Pulmonary artery endothelial cell (primary cell): ENCODE data around the gene TSC2. TPM values are rescaled to one million over a fixed set of nuclear protein-coding genes. Genes with fewer than 3 reads are reported as not detected.
"Not testable (repeated sequence)": the region's sequence is repeated elsewhere in the genome, so short reads cannot be mapped to it uniquely, and the experiment has no call there.

Source experiments
- DNase-seq: peaks from one replicate; pipeline ENCODE4 v3.0.0-alpha.2; 2011; ENCODE audit warnings: low read depth, low spot score
- total RNA-seq: library from RNA; depleted of rRNA; stranded (reverse); fragments of >200 nt; gene quantifications from 2 replicates; pipeline ENCODE4 v1.2.3, GENCODE V29; 2014

The TSC2 gene
- total RNA-seq, 1 donor from 2014 or later = 35.1 TPM

DNA sequence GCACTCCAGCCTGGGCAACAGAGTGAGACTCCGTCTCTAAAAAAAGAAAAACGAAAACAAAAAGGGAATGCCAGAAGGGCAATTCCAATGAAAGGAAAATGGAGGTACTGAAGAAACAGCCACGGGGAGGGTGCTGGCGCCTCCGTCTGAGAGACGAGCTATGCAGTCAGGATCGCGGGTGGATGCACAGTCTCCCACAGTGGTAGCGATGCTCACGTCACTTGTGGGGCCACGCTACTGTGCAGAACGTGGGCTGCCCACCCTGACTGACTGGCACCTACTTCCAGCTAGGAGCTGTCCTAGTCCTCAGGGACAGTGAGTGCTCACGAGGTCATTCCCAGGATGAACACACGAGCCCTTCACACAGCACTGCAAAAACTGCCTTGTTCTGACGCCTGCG lies 53.8 kb downstream of the TSC2 start:
- DNase-seq = not testable (repeated sequence)

DNA sequence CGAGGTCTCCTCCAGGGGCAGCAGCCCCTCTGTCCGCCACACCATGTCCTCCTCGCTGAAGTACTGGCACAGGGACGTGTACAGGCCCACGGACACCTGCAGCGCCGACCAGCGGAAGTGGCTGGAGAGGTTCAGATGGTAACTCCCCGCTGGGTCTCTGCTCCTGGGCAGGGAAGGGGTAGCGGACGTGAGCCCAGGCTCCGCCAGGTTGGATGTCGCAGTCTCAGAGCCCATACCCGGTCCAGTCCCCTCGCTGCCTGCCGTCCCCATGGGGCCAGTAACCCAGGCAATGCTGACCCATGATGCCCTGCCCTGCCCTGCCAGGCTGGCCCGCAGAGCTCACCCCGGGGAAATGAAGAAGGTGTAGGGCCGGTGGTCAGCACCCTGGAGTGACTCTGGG lies 54.7 kb downstream of the TSC2 start:
- no peak for DNase-seq

DNA sequence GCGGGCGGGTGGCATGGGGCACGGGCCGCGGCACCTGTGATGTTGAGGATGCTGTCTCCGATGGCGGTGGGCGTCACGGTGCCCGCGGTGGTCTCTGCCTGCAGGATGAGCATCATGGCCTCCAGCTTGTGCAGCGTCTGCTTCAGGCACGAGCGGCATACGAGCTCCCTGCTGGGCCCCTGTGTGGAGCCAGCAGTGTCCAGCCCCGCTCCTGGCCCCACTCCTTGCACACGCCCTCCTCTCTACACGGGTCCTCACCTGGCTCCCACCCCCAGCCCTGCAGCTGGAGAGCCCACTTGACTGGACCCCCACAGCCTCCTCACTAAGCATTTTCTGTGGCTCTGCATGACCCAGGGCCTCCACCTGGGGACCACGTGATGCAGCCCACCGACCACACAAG lies 56.7 kb downstream of the TSC2 start:
- DNase-seq = not testable (repeated sequence)

DNA sequence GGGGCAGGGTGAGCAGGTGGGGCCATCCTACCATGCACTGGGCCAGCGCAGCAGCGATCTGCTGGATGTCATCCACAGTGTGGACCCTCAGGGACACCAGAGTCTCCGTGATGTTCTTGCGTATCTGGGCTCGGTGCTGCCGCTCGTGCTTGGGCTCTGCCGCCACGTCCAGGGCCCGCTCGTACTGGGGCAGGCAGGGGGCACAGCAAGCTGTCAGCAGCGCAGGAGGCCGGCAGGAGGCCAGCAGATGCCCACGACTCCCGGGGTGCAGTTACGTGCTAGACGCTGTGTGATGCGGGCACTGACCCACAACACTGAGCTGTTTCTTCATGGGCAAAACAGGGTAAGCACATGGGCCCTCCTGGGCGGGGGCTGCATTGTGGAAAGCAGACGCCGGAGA lies 57.5 kb downstream of the TSC2 start:
- not testable (repeated sequence) for DNase-seq

DNA sequence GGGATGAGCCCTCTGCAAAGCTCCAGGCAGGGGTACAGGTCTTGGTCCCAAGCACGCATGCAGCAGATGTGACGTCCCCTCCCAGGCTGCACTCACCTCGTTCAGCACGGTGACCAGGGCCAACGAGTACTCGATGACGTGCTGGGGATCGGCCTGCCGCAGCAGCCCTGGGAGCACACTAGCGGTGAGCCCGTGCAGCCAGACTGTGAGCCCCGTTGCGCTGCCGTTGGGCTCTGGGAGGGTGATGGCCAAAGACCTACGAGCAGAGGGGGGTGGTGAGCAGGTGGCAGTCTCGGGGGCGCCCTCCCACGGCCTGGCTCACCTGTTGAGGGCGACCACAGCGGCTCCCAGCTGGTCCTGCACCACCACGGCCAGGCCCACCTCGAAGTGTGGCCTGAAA lies 58.0 kb downstream of the TSC2 start:
- DNase-seq = not testable (repeated sequence)

DNA sequence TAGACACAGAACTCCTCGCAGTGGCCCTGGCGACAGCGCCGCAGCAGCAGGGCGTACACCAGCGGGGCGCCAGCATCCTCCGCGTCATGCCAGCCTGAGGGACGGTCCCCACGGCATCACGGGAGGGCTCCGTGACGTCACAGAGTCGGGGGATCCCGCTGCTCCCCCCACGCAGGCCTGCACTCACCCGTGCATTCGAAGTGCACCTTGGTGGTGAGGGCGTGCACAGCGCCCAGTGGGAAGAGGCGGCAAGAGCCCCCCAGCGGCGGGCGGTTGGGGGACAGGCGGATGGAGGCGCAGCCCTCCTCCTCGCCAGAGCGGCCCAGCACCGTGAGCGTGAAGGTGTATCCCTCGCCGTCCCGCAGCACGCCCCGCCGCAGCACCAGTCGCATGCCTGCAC lies 58.4 kb downstream of the TSC2 start:
- not testable (repeated sequence) for DNase-seq

DNA sequence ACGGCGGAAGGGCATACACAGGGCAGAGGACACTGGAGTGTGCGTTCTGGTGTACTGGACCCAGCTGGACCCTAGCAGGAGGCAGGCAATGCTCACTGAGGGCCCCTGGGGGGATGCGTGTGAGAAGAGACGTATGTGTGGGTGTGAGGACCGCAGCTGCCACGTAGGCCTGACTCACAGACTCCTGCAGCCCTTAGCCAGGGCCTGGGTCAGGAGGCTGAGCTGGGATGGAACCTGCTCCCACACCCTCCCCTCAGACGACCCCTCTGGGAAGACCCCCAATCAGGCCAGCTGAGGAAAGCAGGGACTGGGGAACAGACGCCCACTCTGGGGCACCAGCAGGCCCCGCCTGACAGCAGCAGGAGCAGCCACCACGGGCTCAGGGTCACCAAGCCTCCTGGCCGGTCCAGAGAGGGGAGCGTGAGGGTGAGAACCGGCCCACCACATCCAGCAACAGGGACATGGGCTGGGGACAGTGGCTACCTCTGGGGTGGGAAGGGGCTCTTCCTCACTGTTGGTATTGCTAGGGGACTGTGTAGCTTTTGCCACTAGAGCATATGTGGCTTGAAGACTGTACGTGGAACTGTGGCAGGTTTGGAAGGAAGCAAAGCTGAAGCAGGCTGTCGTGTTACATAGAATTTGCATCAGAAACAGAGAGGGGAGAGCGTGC lies 59.5 kb downstream of the TSC2 start:
- DNase-seq = not testable (repeated sequence)

DNA sequence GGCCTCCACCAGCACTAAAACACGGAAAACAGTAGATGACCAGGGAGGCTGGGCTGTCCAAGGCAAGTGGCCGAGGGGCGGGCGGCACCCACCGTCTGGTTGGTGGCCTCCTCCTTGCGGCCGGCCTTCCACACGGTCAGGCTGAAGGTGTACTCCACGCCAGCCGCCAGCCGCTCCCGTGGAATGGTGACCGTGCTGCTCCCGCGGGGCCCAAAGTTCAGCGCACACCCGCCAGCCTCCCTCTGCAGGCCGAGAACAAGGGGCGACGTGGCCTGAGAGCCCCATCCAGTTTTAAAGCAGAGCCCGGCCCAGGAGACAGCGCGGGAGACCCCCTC lies 60.0 kb downstream of the TSC2 start:
- DNase-seq = not testable (repeated sequence)

DNA sequence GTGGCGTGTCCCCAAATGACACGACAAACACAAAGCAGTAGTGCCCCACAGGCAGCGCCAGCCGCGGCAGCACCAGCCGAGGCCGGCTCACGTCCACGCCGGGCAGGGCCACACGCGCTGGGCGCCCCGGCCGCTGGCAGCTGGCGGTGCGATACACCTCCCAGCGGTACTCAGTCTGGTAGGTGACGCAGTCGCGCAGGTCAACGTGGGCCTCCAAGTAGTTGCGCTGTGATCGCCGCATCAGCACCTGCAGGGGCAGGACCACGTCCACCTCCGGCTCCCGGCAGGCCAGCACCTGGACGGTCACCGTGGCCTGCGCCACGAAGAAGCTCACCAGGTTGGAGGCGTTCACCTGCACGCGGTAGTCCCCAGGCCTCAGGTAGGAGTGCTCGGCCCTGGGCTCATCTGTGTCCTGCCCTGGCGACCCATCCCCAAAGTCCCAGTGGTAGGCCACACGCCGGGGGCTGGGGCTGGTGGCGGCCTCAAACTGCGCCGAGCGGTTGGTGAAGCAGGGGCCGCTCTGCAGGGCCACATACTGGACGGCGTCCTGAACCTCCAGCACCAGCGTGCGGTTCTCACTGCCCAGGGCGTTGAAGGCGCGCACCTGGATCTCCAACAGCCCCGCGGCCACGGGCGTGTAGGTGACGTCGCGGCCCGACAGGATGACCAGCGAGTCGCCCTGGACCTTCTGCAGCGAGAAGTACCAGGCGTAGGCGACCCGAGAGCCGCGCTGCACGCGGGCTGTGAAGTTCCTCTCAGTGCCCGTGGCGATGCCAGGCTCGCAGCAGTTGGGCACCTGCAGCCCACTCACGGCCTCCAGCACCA lies 60.9 kb downstream of the TSC2 start:
- DNase-seq = not testable (repeated sequence)

DNA sequence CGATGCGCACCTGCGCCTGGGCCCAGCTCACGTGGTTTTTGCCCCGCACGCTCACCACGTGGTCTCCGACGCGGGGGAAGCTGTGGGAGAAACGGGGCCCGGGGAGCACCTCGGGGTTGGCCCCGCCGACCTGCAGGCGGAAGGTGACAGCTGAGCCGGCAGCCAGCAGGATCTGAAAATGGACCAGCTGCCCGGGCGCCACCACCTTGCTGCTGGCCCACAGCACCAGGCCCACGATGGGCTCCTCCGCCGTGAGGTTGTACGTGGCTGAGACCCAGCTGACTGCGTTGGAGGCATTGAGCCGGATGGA lies 61.4 kb downstream of the TSC2 start:
- DNase-seq = not testable (repeated sequence)

DNA sequence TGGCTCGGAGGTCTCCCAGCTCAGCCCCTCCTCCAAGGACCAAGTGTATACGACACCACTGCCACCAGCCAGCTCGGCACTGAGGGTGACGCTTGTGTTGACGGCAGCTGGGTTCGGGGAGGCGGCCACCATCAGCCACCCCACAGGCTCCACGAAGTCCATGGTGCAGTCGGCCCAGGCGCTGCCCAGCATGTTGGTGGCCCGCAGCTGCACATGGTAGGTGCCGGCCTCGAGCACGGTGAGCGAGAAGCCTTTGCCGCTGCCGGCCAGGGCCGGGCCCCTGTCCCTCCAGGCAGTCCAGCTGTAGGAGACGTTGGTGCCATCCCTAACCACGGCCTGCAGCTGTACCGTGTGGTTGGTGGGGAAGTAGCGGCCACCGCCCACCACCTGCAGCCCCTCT lies 62.1 kb downstream of the TSC2 start:
- DNase-seq = not testable (repeated sequence)

DNA sequence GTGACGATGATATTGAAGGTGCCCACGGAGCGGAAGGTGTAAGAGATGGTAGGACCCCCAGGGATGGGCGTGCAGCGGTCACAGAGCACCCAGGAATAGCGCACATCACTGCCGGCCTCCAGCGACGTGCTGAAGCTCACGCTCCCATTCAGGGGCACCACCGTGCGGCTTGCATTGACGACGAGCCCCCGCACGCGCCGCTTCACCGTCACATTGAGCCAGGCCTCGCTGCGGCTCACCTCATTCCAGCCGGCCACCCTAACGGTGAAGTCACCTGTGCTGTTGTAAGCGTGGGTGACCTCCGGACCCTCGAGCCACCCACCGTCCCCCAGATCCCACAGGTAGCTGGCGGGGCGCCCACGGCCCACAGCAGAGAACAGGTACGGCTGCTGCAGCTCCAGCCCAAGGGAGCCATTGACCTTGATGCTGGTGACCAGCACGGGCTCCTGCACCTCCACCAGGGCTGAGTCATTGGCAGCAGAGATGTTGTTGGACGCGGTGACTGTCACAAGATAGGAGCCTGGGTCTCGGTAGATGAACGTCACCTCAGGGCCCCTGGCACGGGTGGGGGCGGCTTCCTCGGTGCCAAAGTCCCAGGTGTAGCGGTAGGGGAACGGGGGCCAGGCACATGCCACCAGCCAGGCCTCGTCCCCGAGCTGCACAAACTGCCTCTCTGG lies 62.7 kb downstream of the TSC2 start:
- DNase-seq = not testable (repeated sequence)

DNA sequence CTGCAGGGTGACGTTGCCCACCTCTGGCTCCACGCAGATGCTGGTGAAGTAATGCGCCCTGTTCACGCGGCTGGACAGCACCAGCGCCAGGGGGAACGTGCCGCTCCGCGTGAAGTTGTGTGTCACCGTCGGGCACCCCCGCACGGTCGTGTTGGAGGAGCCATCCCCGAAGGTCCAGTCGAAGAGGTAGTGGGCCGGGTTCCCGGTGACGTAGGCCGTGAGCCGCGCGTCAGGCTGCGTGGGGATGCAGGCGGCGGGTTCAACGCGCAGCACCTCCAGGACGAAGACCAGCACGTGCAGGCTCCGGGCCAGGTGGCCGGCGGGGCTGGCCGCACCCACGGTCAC lies 63.2 kb downstream of the TSC2 start:
- not testable (repeated sequence) for DNase-seq

DNA sequence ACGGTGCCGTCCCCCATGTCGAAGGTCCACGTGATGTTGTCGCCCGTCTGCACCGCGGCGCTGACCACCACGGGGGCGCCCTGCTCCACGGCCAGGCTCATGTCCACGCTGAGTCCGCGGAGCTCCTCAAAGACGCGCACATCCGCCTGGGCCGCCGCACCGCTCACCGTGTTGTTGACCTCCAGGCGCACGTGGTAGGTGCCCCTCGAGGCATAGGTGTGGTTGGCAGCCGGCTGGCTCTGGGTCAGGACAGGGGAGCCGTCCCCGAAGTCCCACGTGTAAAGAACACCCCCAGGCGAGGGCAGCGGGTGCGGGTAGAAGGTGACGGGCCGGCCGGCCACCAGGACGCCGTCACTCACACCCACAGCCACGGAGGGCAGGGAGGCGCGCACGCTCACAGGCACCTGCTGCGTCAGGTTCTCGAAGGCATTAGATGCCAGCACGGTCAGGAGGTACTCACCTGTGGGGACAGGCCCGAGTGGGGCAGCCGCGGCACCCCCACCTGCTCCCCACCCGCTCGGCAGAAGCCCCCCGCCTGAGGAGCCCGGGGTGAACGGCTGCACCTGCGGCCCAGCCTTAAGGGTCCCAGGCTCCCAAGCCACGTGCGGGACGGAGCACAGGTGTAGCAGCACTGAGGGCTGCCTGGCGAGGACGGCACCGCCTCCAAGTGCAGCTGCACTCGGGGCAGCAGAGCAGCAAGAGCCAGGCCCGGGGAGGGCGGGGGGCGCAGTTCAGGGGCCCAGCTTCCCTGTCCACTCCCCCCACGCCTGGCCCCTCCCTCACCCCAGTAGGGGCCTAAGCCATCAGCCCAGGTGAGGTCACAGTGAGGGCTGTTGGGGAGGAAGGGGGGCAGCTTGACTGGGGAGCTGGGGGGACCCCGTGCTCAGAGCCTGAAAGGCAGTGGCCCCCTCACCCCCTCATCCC lies 63.9 kb downstream of the TSC2 start:
- DNase-seq = not testable (repeated sequence)

DNA sequence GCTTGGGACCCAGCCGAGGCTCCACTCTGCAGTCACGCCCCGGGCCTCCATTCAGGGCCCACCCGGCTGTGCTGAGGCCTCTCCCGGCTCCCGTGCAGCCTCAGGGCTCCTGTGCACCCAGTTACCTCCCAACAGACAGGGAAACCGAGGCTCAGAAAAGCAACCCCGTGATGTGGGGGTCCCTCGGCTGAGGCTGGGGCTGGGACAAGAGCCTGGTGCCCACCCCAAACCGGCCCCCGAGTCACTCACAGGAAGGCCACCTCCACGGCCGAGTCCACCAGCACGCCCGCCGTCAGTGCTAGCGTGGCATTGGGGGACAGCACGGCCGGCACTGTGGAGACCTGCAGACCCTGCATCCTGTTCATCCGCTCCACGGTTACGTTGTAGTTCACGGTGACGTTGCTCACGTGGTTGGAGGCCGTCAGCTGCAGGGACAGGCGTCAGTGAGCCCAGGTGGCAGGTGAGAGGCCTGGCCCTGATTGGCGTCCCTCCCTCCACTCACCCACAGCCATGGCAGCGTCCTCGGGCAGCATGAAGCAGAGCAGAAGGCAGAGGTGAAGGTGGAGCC lies 64.8 kb downstream of the TSC2 start:
- not testable (repeated sequence) for DNase-seq

DNA sequence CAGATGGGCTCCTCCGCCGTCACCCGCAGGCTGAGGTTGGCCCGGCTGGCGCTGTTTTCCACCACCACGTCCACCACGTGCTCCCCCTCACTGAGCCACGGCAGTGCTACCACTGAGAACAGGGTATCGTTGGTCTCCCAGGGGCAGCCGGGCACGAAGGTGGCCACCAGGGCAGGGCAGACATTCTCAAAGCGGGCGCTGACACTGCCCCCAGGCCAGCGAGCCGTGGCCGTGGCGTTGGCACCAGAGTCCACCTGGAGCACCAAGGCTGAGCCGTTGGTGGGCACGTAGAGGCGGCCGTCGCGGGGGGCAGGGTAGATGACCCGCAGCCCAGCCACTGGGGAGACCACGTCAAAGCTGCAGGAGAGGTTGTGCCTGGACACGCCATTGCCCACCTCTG lies 66.4 kb downstream of the TSC2 start:
- DNase-seq = not testable (repeated sequence)

DNA sequence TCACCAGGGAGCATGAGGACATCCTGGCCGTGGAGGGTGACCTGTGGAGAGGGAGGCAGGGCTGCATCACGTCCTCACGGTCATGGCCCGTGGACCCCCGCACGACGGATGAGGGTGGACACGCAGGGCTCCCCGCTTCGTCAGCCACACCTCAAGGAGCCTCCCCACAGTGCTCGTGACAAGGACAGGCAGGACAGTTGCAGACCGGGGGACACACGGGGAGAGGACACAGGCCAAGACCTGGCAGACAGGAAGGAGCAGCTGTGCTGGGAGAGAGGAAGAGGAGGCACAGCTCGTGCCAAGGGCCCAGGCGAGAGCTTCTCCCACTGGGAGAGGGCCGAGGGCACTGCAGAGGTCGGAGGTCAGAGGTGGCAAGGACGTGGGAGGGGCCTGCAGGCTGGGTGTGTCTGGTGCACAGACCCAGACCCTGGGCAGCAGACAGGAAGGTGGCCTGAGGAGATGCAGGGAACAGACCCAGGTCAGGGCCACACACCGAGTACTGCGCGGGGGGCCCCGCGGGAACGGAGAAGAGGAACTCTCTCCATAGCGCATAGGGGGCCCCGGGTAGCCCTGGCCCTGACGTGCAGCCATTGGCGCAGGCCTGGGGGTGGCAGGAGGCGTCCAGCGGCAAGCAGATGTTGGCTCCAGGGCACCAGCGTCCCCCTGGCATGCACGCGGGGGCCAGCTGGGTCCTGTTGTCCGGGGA lies 67.3 kb downstream of the TSC2 start:
- DNase-seq = not testable (repeated sequence)

DNA sequence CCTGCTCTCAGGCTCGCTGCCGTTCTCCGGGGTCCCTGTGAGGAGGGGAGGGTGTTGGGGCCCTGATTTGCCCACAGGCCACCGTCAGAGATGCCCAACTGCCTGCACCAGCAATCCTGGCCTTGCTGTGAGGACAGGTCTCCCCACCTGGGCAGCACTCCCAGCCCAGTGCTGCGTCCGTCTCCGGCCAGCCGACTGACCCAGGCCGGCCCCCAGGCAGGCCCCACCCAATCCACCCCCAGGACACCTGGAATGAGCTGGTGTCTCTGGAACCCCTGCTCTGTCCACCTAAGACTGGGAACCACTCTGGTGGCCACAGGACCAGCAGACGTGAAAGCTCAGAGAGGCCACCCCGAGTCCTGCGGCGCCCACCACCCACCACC lies 67.8 kb downstream of the TSC2 start:
- DNase-seq = no peak

DNA sequence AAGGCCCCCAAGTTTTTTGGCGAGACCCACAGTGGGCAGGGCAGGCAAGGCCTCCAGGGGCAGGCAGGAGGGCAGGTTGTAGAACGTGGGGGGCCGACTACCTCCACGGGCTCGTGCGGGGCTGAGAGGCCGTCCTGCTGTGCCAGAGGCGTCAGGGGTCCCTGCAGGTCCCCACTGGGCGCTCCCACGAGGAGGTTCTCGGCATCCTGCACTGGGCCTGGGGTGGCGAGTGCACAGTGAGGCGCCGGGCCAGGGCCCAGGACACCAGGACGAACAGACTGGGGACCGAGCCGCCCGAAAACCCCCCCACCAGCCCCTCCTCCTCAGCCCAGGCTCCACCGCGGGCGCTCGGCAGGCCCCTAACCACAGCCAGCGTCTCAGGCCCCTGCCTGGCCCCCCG lies 68.6 kb downstream of the TSC2 start:
- DNase-seq = not testable (repeated sequence)

DNA sequence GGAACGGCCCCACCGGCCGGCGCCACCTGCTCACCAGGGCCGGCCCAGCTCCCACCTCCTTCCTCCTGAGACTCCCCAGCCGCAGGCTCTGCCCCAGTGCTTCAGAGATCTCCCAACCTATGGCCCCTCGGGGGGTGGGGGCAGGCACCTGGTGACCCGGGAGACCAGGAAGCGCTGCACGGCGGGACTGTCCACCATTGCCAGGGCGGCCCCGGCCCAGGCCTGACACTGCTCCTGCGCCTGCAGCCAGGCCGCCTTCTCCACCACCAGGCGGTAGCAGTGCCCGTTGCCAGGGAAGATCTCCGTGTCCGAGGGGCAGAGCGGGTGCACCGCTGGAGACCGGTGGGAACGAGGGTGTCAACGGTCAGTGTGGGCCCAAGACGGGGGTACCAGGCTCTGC lies 69.6 kb downstream of the TSC2 start:
- DNase-seq = not testable (repeated sequence)
